T-helper 17 cell (primary cell): ENCODE measurements around the gene SNAP25. TPM values are rescaled to one million over a fixed set of nuclear protein-coding genes. Genes with fewer than 3 reads are reported as not detected.

ENCODE experiments used
- ATAC-seq: fragments of 150-1000 bp; cut with Tn5 transposase; 2 replicates; pipeline ENCODE4 v1.10.0; 2021; ENCODE audit warnings: mild to moderate bottlenecking, moderate library complexity
- DNase-seq, 3 donors: peaks; one replicate each; pipeline versions ENCODE4 v3.0.0 to v3.0.0-alpha.2; 2020 to 2021
- H3K9me3 ChIP-seq: one replicate; pipeline ENCODE4 v1.7.0; 2013; ENCODE audit warnings: low read length, mild to moderate bottlenecking; ENCODE audit not compliant: control insufficient read depth, poor library complexity, severe bottlenecking
- H3K27ac Mint-ChIP-seq: one replicate; pipeline ENCODE4 v1.8.0; 2022; ENCODE audit warnings: mild to moderate bottlenecking, moderate library complexity, mixed read lengths
- H3K27me3 Mint-ChIP-seq: one replicate; pipeline ENCODE4 v1.8.0; 2022; ENCODE audit warnings: mixed read lengths
- H3K36me3 Mint-ChIP-seq: one replicate; pipeline ENCODE4 v1.8.0; 2022; ENCODE audit warnings: low read depth, mixed read lengths
- H3K4me1 Mint-ChIP-seq: one replicate; pipeline ENCODE4 v1.8.0; 2022; ENCODE audit warnings: mild to moderate bottlenecking, mixed read lengths
- H3K4me3 Mint-ChIP-seq: one replicate; pipeline ENCODE4 v1.8.0; 2022; ENCODE audit warnings: mild to moderate bottlenecking, moderate library complexity, mixed read lengths
- total RNA-seq, 4 donors: library from RNA in 2 of 4; stranded (reverse) in 2 of 4; gene quantifications; one replicate each; pipeline ENCODE4 v1.2.3 and lab custom pipeline; 2022 to 2026

SNAP25 gene
- total RNA-seq, 2 donors from 2014 or later: not detected

DNA sequence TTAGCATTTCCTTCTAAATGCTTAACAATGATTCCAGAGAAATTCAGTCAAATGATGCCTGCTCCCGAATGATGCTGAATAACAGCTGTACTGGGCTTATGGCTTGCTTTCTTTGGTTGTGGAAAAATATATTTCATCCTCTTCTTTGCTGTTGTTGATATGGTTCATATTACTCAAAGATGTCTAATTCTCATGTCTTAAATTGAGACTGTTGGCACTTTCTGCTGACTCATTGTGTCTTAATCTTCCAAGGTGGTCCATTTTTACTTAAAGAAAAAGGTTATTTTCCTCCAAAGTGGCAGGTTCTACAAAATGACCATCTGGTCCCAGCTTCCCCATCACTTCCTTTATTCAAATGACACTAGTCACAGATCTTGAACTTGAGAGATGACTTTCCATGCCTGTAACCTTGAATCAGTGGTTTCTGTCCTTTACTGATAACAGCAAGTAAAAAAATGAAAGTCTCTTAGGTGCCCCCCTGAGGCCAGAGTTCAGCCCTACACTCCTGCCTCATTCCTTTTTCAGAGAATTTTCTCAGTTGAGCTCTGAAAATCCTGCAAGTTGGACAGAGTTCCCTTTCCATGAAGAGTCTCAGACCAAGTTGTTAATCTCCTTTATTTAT is 6.9 kb downstream of the SNAP25 start:
- Mint-ChIP-seq H3K27ac (no peak overlapping the region), H3K4me1 (no peaks in the 10 kb centered on the region), H3K36me3 (no peaks in the 10 kb centered on the region), H3K27me3 (peaks cover 44% of the 10 kb centered on the region), H3K4me3 (no peak overlapping the region)
- DNase-seq: no peak
- no peaks in the 10 kb centered on the region for H3K9me3 ChIP-seq
- no peak for ATAC-seq

DNA sequence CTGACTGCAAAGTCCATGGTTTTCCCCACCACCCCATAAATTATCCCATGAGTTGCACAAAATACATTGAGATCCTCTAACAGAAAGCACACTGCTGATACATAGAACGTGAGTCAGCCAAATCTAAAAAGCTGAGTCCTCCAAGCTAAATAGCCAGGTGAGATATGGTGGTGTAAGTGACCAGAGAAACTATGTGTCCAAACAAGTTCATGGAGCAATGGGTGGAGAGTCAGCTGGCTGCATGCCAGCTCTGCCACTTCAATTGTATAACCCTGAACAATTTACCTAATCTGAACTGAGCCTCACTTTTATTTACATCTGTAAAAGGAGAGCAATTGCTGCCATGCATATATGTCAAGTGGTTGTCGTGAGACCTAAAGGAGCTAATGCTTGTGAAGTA is 9.7 kb downstream of the SNAP25 start:
- no peaks in the 10 kb centered on the region for H3K9me3 ChIP-seq
- no peak overlapping the region for H3K4me3 Mint-ChIP-seq
- no peaks in the 10 kb centered on the region for H3K36me3 Mint-ChIP-seq
- DNase-seq: no peak
- ATAC-seq: no peak
- H3K4me1 Mint-ChIP-seq: no peaks in the 10 kb centered on the region
- peaks cover 51% of the 10 kb centered on the region for H3K27me3 Mint-ChIP-seq
- H3K27ac Mint-ChIP-seq: no peak overlapping the region

DNA sequence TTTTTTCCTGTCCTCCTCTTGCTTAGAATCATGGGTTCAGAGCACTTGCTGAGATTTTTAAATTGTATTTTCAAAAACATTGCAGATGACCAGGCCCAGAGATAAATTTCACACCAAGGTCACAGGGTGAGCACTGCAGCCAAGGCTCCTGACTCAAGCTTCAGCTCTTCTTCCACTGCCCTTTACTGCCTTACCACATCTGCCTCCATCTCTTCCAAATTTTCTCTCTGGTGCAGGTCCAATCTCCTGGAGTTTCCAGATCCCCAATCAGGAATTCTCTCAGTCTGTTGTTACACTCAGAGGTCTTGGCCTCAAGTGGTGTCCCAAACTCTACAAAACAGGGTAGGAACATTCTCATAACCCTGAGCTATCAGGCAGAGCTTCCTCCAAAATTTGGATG is 12.7 kb downstream of the SNAP25 start:
- Mint-ChIP-seq H3K36me3 (no peaks in the 10 kb centered on the region), H3K4me3 (no peak overlapping the region), H3K4me1 (no peaks in the 10 kb centered on the region), H3K27ac (no peak overlapping the region), H3K27me3 (peaks cover 62% of the 10 kb centered on the region)
- no peaks in the 10 kb centered on the region for H3K9me3 ChIP-seq
- ATAC-seq: no peak
- DNase-seq: no peak

GRCh38 chr20:10236540-10237533 is 18.2 kb downstream of the SNAP25 start:
- H3K9me3 ChIP-seq: no peaks in the 10 kb centered on the region
- no peak overlapping the region for H3K27ac Mint-ChIP-seq
- H3K4me1 Mint-ChIP-seq: no peaks in the 10 kb centered on the region
- H3K36me3 Mint-ChIP-seq: no peaks in the 10 kb centered on the region
- no peak overlapping the region for H3K4me3 Mint-ChIP-seq
- DNase-seq (no peak), ATAC-seq (no peak)
- H3K27me3 Mint-ChIP-seq: peaks cover 42% of the 10 kb centered on the region

GRCh38 chr20:10239954-10240353 is 21.3 kb downstream of the SNAP25 start:
- Mint-ChIP-seq H3K27me3 (peaks cover 24% of the 10 kb centered on the region), H3K27ac (no peak overlapping the region), H3K4me3 (no peak overlapping the region), H3K4me1 (no peaks in the 10 kb centered on the region), H3K36me3 (no peaks in the 10 kb centered on the region)
- ATAC-seq: no peak
- no peak for DNase-seq
- no peaks in the 10 kb centered on the region for H3K9me3 ChIP-seq

DNA sequence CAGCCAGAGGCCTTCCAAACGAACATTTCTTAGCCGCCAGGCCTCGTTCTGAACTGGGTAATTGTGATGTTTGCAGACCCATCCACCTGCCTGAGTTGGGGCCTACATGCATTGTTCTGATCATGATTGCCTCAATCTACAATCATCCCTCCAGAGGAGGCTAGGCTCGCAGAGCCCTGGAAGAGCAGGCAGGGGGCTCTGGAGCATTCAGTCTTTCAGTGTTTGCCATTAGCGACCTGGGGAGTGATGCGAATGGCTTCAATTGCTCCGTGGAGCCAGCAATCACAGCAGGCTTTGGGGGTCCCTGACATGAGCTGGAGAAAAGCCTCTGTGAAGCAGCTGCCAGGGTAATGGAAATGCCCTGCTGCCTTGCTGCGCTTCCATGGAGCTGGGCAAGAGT is 22.0 kb downstream of the SNAP25 start:
- Mint-ChIP-seq H3K4me3 (no peak overlapping the region), H3K36me3 (no peaks in the 10 kb centered on the region), H3K4me1 (no peaks in the 10 kb centered on the region), H3K27me3 (peaks cover 22% of the 10 kb centered on the region), H3K27ac (no peak overlapping the region)
- DNase-seq: no peak
- no peak for ATAC-seq
- no peaks in the 10 kb centered on the region for H3K9me3 ChIP-seq

DNA sequence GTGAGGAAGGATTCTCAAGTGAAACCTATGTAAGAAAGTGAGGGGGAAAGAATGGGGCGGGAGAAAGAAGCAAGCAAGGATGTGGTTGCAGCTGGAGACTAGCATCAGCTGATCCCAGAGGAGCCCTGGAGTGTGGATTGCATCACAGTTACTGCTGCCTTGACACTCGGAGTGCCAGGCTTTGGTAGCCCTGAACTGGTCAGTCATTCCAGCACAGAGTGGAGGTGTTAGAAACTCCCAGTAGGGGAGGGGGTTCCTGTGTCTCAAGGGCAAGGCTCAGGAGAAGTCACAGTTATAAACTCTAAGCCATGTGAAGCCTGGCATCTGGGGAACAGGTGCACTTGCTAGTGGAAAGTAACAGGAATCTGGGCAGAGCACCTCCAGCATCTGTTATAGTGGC is 23.5 kb downstream of the SNAP25 start:
- Mint-ChIP-seq H3K36me3 (no peaks in the 10 kb centered on the region), H3K4me3 (no peak overlapping the region), H3K4me1 (no peaks in the 10 kb centered on the region), H3K27me3 (peaks cover 19% of the 10 kb centered on the region), H3K27ac (no peak overlapping the region)
- ATAC-seq: no peak
- DNase-seq: no peak
- H3K9me3 ChIP-seq: no peaks in the 10 kb centered on the region

DNA sequence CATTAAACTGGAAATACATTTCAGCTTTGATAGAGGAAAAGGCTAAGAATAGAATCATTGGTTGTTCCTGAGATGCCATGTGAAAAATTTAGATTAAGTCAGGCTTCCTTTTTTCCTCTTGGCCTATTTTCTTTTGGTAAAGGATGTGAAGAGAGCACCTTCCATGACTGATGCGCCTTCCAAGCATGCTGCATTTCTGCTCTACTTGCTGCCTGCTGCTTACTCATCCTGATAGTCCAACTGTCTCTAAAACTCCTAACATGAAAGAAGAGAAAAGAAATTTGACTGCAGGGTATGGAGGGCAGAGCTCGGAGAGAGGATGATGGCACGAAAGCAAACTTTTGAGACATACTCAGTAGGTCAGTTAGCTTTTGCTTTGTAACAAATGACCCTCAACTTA is 28.8 kb downstream of the SNAP25 start:
- Mint-ChIP-seq H3K4me3 (no peak overlapping the region), H3K4me1 (no peaks in the 10 kb centered on the region), H3K36me3 (no peaks in the 10 kb centered on the region), H3K27ac (no peak overlapping the region), H3K27me3 (peaks cover 18% of the 10 kb centered on the region)
- no peak for ATAC-seq
- no peaks in the 10 kb centered on the region for H3K9me3 ChIP-seq
- DNase-seq: no peak

DNA sequence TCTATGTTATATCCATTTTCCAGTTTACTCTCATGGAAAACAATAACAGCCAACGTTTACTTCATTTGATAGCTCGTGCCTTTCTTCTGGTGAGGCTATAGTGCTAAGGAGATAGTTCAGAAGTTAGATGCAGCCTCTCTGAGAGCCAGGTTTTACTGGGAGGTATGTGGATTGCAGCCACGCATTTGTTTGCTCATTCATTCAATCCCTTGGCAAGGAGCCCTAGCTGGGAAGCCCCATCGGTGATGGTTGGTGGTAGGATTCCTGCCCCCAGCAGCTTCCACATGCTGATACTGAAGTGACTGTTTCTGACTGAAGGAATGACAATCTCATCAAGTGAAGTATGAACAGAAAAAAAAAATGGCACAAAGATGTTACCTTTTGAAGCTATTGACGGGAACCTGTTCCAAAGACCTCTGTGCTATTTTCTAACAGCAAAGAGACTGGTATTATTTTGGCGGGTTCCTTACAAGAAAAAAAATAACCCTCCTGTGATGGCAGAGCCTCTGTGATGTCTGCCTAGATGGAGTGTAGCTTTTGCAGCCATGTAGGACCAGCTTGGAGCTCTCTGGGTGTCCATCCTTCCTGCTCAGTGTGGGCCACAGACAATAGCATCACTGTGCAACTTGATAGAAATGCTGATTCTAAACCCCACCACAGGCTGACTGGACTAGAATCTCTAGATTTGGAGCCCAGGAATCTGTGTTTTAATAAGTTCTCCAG is 30.6 kb downstream of the SNAP25 start:
- no peak overlapping the region for H3K27ac Mint-ChIP-seq
- ATAC-seq (no peak), DNase-seq (no peak)

DNA sequence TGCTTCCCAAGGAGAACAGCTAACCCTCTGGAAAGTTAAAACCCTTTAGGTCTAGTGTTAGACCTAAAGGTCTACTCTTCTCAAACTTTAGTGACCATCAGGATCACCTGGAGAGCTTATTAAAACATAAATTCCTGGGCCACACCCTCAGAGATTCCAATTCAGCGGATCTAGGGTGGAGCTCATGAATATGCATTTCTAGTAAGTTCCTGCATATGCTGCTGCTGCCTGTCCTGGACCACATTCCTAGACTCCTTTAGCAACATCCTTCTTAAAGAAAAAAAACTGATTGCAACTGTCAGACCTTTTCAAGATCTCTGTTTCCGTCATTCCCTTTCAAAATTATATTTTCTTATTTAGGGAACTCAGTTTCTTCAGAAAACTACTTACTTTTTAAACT is 31.2 kb downstream of the SNAP25 start:
- no peak for ATAC-seq
- Mint-ChIP-seq H3K4me1 (no peaks in the 10 kb centered on the region), H3K36me3 (no peaks in the 10 kb centered on the region), H3K27ac (no peak overlapping the region), H3K4me3 (no peak overlapping the region), H3K27me3 (peaks cover 18% of the 10 kb centered on the region)
- DNase-seq: no peak
- no peaks in the 10 kb centered on the region for H3K9me3 ChIP-seq

More for the DNA sequence above, 30.6 kb downstream of the SNAP25 start:
- Mint-ChIP-seq H3K36me3 (no peaks in the 10 kb centered on the region), H3K4me1 (no peaks in the 10 kb centered on the region), H3K27me3 (peaks cover 18% of the 10 kb centered on the region), H3K4me3 (no peak overlapping the region)
- no peaks in the 10 kb centered on the region for H3K9me3 ChIP-seq

- ATAC-seq: no peak
- H3K27me3 Mint-ChIP-seq: peaks cover 16% of the 10 kb centered on the region
- no peak for DNase-seq
- no peak overlapping the region for H3K4me3 Mint-ChIP-seq
- H3K9me3 ChIP-seq: no peaks in the 10 kb centered on the region
- no peak overlapping the region for H3K27ac Mint-ChIP-seq
- H3K4me1 Mint-ChIP-seq: no peaks in the 10 kb centered on the region
- H3K36me3 Mint-ChIP-seq: no peaks in the 10 kb centered on the region
Observed at GRCh38 chr20:10250902-10251301, 32.3 kb downstream of the SNAP25 start.

GRCh38 chr20:10253780-10254179 is 35.1 kb downstream of the SNAP25 start:
- ATAC-seq (no peak), DNase-seq (no peak)
- Mint-ChIP-seq H3K27ac (no peak overlapping the region), H3K36me3 (peaks cover 2% of the 10 kb centered on the region), H3K4me1 (no peaks in the 10 kb centered on the region), H3K27me3 (peaks cover 28% of the 10 kb centered on the region), H3K4me3 (no peak overlapping the region)
- H3K9me3 ChIP-seq: no peaks in the 10 kb centered on the region

- H3K9me3 ChIP-seq: no peaks in the 10 kb centered on the region
- Mint-ChIP-seq H3K4me1 (no peaks in the 10 kb centered on the region), H3K27me3 (peaks cover 34% of the 10 kb centered on the region), H3K27ac (no peak overlapping the region), H3K36me3 (peaks cover 2% of the 10 kb centered on the region), H3K4me3 (no peak overlapping the region)
- no peak for DNase-seq
- no peak for ATAC-seq
Observed at GRCh38 chr20:10255846-10256245, 37.2 kb downstream of the SNAP25 start.
